Spleen (tissue), 11 donors: ENCODE results near the gene AKAP14. TPM values are rescaled to one million over a fixed set of nuclear protein-coding genes. Genes with fewer than 3 reads are reported as not detected.
A peak's percentile ranks its signal among the peaks of the same experiment; 100 is the strongest.
"Not testable (repeated sequence)": the region's sequence is repeated elsewhere in the genome, so short reads cannot be mapped to it uniquely, and the experiment has no call there.

Experiments
- DNase-seq: peaks from one replicate; pipeline ENCODE4 v3.0.0-alpha.2; 2020
- H3K27ac ChIP-seq, 8 donors: fragments of 200-600 bp; sonication (generic) in 7 of 8; 1 replicate in 4 of 8; 2 replicates in 4 of 8; pipeline versions ENCODE4 v1.5.0 to v1.8.0; 2016 to 2021; ENCODE audit warnings: inconsistent platforms in 4 of 8, mild to moderate bottlenecking in 4 of 8, moderate library complexity in 1 of 8
- H3K27me3 ChIP-seq, 7 donors: fragments of 200-600 bp; sonication (generic) in 6 of 7; replicated peaks in 1 of 7; 1 replicate in 4 of 7; 2 replicates in 3 of 7; pipeline versions ENCODE4 v1.5.0 to v1.8.0; 2016 to 2021; ENCODE audit warnings: inconsistent platforms in 3 of 7, mild to moderate bottlenecking in 1 of 7
- H3K36me3 ChIP-seq, 6 donors: fragments of 200-600 bp; sonication (generic) in 5 of 6; 1 replicate in 4 of 6; 2 replicates in 2 of 6; pipeline versions ENCODE4 v1.5.0 to v1.8.0; 2016 to 2021; ENCODE audit warnings: inconsistent platforms in 2 of 6
- H3K4me1 ChIP-seq, 6 donors: fragments of 200-600 bp; sonication (generic) in 5 of 6; 1 replicate in 3 of 6; 2 replicates in 3 of 6; pipeline versions ENCODE4 v1.5.0 to v1.8.0; 2016 to 2021; ENCODE audit warnings: inconsistent platforms in 3 of 6
- H3K4me3 ChIP-seq, 8 donors: fragments of 200-600 bp; sonication (generic) in 7 of 8; 1 replicate in 4 of 8; 2 replicates in 4 of 8; pipeline versions ENCODE4 v1.5.0 to v1.8.0; 2016 to 2021; ENCODE audit warnings: inconsistent platforms in 4 of 8, mild to moderate bottlenecking in 4 of 8, moderate library complexity in 2 of 8
- H3K9me3 ChIP-seq, 8 donors: fragments of 200-600 bp; sonication (generic) in 7 of 8; 1 replicate in 4 of 8; 2 replicates in 4 of 8; pipeline versions ENCODE4 v1.5.0 to v1.8.0; 2016 to 2021; ENCODE audit warnings: inconsistent platforms in 4 of 8
- POLR2A ChIP-seq, 3 donors: fragments of 450-650 bp; IDR thresholded peaks; one replicate each; pipeline ENCODE4 v1.5.1; 2017; ENCODE audit warnings: antibody characterized with exemption in 3 of 3, mild to moderate bottlenecking in 1 of 3
- POLR2AphosphoS5 ChIP-seq, 3 donors: sonication (generic); formaldehyde crosslinking; IDR thresholded peaks; one replicate each; pipeline ENCODE4 v1.5.1; 2017; ENCODE audit warnings: antibody characterized with exemption in 3 of 3
- WGBS, 5 donors: extraction: QIAGEN DNeasy Blood & Tissue Kit in 3 of 5; methylation state at CpG; one replicate each; pipeline versions ENCODE4 v1.1.5 to v1.1.7; 2013 to 2018; 5-methylcytosine and 5-hydroxymethylcytosine counted together
- intact Hi-C: fragments of 100-400 bp; cut with DNase I; formaldehyde crosslinking; loops from one replicate; pipeline ENCODE4 v1.15.0; 2023; ENCODE audit warnings: low total_unique reads
- polyA plus RNA-seq, 3 donors: library from polyadenylated mRNA; stranded (reverse); fragments of 200-250 nt; gene quantifications; one replicate each; pipeline ENCODE4 v1.2.1, GENCODE V29; 2013
- total RNA-seq, 7 donors: library from RNA; depleted of rRNA in 3 of 7; stranded (reverse); fragments of >200 nt in 3 of 7; fragmentation: NEBNext Ultra II Directional in 4 of 7; extraction: Animal tissue kit (Norgen Biotek cat#: 25700) in 4 of 7; gene quantifications; one replicate each; pipeline versions ENCODE4 v1.1.0 to v1.2.1, GENCODE V29; 2016 to 2021
- TF ChIP-seq, protein P1 (sequence below), 11 experiments: fragments of 200-600 bp in 7 of 11; fragments of 450-650 bp in 4 of 11; sonication (generic) in 4 of 11; IDR thresholded peaks in 8 of 11; conservative IDR thresholded peaks in 3 of 11; 1 replicate in 7 of 11; 2 replicates in 4 of 11; pipeline versions ENCODE4 v1.4.0 to v1.8.0; 2016 to 2021; ENCODE audit warnings: antibody characterized with exemption in 11 of 11, inconsistent platforms in 4 of 11, mild to moderate bottlenecking in 1 of 11
- donor health status: healthy with polysubstance abuse.
- donor health status: DM: no; HTN: no; CAD: no; lungs with moderate emphysema.
- donor health status: DM: no; HTN: no; CAD: no.
- donor health status: Bipolar disorder and iron deficiency.
- donor health status: healthy.
- donor health status: DM: no; HTN: no; CAD: no.
- donor health status: DM: yes; HTN: yes; CAD: no.

AKAP14 gene
- total and polyA plus RNA-seq, 10 donors: not detected

DNA sequence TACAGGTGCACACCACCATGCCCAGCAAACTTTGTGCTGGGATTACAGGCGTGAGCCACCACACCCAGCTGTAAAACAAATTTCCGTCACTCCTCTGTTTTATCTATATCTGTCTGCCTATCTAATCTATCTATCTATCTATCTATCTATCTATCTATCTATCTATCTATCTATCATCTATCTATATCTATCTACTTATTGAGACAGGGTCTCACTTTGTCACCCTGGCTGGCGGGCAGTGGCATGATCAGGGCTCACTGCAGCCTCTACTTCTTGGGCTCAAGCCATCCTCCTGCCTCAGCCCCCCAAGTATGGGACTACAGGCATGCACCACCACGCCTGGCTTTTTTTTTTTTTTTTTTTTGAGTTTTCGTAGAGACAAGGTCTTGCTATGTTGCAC is 20.6 kb downstream of the AKAP14 start:
- 75 to 98% (median 88%) methylated on average over 4 to 5 of the region's 5 CpGs for WGBS, 5 donors
- no peak for TF ChIP-seq POLR2AphosphoS5 (IDR thresholded peaks at IDR 0.05)
- TF ChIP-seq, protein P1, sequence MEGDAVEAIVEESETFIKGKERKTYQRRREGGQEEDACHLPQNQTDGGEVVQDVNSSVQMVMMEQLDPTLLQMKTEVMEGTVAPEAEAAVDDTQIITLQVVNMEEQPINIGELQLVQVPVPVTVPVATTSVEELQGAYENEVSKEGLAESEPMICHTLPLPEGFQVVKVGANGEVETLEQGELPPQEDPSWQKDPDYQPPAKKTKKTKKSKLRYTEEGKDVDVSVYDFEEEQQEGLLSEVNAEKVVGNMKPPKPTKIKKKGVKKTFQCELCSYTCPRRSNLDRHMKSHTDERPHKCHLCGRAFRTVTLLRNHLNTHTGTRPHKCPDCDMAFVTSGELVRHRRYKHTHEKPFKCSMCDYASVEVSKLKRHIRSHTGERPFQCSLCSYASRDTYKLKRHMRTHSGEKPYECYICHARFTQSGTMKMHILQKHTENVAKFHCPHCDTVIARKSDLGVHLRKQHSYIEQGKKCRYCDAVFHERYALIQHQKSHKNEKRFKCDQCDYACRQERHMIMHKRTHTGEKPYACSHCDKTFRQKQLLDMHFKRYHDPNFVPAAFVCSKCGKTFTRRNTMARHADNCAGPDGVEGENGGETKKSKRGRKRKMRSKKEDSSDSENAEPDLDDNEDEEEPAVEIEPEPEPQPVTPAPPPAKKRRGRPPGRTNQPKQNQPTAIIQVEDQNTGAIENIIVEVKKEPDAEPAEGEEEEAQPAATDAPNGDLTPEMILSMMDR (IDR thresholded peaks at IDR 0.05 in 8 of 11, conservative IDR thresholded peaks at IDR 0.05 in 3 of 11): no peak
- no peaks in the 10 kb centered on the region for H3K4me1 ChIP-seq

DNA sequence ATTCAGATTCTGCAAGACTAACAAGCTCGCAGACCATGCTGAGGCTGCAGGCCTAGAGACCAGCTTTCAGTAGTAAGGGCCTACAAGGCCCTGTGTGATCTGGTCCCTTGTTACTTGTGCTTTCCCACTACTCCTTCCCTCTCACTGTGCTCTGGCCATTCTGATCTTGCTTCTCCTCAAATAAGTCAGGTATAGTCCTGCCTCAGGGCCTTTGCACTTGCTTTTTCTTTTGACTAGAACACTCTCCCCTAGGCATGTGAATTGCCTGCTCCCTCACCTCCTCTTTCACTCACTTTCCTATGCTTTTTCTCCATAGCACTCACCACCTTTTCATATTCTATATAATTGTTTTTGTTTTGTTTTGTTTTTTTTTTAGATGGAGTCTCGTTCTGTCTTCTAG is 22.2 kb downstream of the AKAP14 start:
- intact Hi-C loops: no loop called here
- no peaks in the 10 kb centered on the region for H3K27me3 ChIP-seq
- TF ChIP-seq POLR2AphosphoS5 (IDR thresholded peaks at IDR 0.05): no peak
- TF ChIP-seq, protein P1 (IDR thresholded peaks at IDR 0.05 in 8 of 11, conservative IDR thresholded peaks at IDR 0.05 in 3 of 11): no peak
- peaks cover 0 to 7% (median 0%) of the 10 kb centered on the region in 6 donors for H3K36me3 ChIP-seq
- H3K4me1 ChIP-seq: no peaks in the 10 kb centered on the region
- no peak for DNase-seq
- H3K27ac ChIP-seq: no peak overlapping the region
- no peak overlapping the region for H3K4me3 ChIP-seq
- H3K9me3 ChIP-seq: no peaks in the 10 kb centered on the region
- 73 to 93% (median 88%) methylated on average over 2 of the region's 2 CpGs for WGBS, 5 donors

More for the DNA sequence above, 20.6 kb downstream of the AKAP14 start:
- Histone ChIP-seq H3K36me3 (no peaks in the 10 kb centered on the region), H3K27me3 (no peaks in the 10 kb centered on the region), H3K9me3 (no peaks in the 10 kb centered on the region), H3K27ac (no peak overlapping the region), H3K4me3 (no peak overlapping the region)
- intact Hi-C loops: no loop called here
- no peak for DNase-seq

DNA sequence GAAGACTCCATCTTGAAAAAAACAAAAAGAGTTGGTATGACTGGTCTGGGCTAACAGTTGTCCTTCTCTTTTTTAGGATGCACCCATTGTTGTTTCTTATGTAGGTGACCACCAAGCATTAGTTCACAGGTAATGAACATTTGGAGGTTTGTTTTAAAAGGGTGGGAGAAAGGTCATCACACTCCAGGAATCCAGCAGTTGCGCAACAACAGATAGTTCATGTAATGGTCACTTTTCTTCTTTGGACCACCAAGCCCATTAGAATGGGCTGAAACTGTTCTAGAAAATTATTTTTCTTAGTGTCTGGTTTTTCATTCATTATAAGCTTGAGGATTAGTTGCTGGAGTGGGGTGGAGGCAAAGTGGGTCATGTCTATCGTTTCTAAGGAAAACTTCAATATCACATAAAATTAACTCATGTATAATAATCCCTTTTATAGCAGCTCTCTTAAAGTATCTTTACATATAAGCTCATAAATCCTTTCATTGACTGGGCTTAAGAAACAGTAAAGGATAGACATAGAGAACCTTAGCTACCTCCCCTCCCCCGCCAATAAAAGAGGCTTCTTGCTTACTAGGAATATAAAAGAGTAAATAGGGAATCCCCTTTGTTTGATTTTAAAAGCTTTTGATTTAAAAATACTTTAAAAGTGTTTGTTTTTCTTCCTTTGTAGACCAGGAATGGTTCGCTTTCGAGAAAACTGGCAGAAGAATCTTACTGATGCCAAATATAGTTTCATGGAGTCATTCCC is 24.3 kb downstream of the AKAP14 start:
- Histone ChIP-seq H3K9me3 (no peaks in the 10 kb centered on the region), H3K27ac (no peak overlapping the region), H3K4me3 (no peak overlapping the region), H3K4me1 (no peaks in the 10 kb centered on the region), H3K27me3 (no peaks in the 10 kb centered on the region), H3K36me3 (peaks cover 0 to 29% (median 8%) of the 10 kb centered on the region in 6 donors)
- no peak for DNase-seq
- WGBS, 5 donors: 84 to 100% (median 95%) methylated on average over 5 of the region's 5 CpGs
- intact Hi-C loops: no loop called here
- TF ChIP-seq POLR2AphosphoS5 (IDR thresholded peaks at IDR 0.05) (no peak), POLR2A (IDR thresholded peaks at IDR 0.05) (no peak)
- TF ChIP-seq, protein P1 (IDR thresholded peaks at IDR 0.05 in 8 of 11, conservative IDR thresholded peaks at IDR 0.05 in 3 of 11): no peak

DNA sequence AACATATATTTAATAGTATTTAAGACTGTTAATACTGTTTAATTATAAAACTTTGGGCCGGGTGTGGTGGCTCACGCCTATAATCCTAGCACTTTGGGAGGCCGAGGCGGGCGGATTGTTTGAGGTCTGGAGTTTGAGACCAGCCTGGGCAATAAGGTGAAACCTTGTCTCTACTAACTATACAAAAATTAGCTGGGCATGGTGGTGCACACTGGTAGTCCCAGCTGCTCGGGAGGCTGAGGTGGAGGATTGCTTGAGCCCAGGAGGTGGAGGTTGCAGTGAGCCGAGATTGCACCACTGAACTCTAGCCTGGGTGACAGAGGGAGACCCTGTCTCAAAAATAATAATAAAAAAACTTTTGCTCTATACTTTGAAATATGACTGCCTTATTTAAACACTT is 26.7 kb downstream of the AKAP14 start:
- H3K9me3 ChIP-seq, H3K27ac ChIP-seq, H3K4me3 ChIP-seq, intact Hi-C loops, H3K4me1 ChIP-seq, H3K27me3 ChIP-seq: not testable (repeated sequence)
- peak; percentile 31 for DNase-seq
- 89 to 99% (median 97%) methylated on average over 7 of the region's 7 CpGs for WGBS, 5 donors
- H3K36me3 ChIP-seq: peaks cover 0 to 50% (median 17%) of the 10 kb centered on the region in 6 donors
